Mesothelial cell of epicardium (in vitro differentiated cells): ENCODE data around the gene MAGI1. TPM values are rescaled to one million over a fixed set of nuclear protein-coding genes. Genes with fewer than 3 reads are reported as not detected.

Experiments used
- DNase-seq, 2 experiments: peaks; one replicate each; pipeline ENCODE4 v3.0.0; 2021; ENCODE audit warnings: low spot score in 2 of 2; ENCODE audit not compliant: unreplicated experiment in 2 of 2
- H3K27ac Mint-ChIP-seq: 2 replicates; pipeline ENCODE4 v1.8.0; 2021; ENCODE audit warnings: mixed read lengths
- H3K27me3 Mint-ChIP-seq: 2 replicates; pipeline ENCODE4 v1.8.0; 2021; ENCODE audit warnings: low read depth, mixed read lengths
- H3K36me3 Mint-ChIP-seq: 2 replicates; pipeline ENCODE4 v1.8.0; 2021; ENCODE audit warnings: mixed read lengths
- H3K4me1 Mint-ChIP-seq: 2 replicates; pipeline ENCODE4 v1.8.0; 2021; ENCODE audit warnings: mixed read lengths
- H3K4me3 Mint-ChIP-seq: 2 replicates; pipeline ENCODE4 v1.8.0; 2021; ENCODE audit warnings: mild to moderate bottlenecking, moderate library complexity, mixed read lengths
- H3K9me3 Mint-ChIP-seq: 2 replicates; pipeline ENCODE4 v1.8.0; 2021; ENCODE audit warnings: mixed read lengths
- total RNA-seq: library from RNA; stranded (reverse); gene quantifications from 3 replicates; pipeline ENCODE4 v1.2.1, GENCODE V29; 2021
- TF ChIP-seq, protein P1 (sequence below): fragments of 200-600 bp; sonication (generic); IDR thresholded peaks from one replicate; pipeline ENCODE4 v1.5.0; 2021; ENCODE audit warnings: antibody characterized with exemption; ENCODE audit not compliant: unreplicated experiment

The MAGI1 gene
- total RNA-seq, 1 donor from 2014 or later: 65.6 TPM

DNA sequence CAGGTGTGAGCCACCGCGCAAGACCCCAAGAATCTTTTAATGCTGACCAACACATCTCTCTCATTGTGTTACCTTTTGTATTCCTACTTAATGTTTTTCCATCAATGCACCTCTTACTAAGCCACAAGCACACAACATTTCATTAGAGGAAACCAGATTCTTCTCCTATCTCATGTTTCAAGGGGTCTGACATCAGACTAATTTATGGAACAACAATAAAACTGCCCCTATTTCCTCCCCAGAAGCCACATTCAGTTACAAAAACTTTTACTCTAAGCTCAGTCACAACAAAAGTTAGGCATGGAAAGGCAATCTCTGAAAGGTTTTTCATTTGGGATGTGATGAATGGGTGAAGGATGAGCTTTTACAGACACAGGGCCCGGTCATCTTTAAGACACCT lies 251.8 kb downstream of the MAGI1 start:
- Mint-ChIP-seq H3K4me3 (no peak overlapping the region), H3K9me3 (no peaks in the 10 kb centered on the region), H3K36me3 (no peaks in the 10 kb centered on the region), H3K27ac (peak overlapping the region; percentile 59), H3K4me1 (peaks cover 16% of the 10 kb centered on the region), H3K27me3 (no peaks in the 10 kb centered on the region)
- TF ChIP-seq, protein P1, sequence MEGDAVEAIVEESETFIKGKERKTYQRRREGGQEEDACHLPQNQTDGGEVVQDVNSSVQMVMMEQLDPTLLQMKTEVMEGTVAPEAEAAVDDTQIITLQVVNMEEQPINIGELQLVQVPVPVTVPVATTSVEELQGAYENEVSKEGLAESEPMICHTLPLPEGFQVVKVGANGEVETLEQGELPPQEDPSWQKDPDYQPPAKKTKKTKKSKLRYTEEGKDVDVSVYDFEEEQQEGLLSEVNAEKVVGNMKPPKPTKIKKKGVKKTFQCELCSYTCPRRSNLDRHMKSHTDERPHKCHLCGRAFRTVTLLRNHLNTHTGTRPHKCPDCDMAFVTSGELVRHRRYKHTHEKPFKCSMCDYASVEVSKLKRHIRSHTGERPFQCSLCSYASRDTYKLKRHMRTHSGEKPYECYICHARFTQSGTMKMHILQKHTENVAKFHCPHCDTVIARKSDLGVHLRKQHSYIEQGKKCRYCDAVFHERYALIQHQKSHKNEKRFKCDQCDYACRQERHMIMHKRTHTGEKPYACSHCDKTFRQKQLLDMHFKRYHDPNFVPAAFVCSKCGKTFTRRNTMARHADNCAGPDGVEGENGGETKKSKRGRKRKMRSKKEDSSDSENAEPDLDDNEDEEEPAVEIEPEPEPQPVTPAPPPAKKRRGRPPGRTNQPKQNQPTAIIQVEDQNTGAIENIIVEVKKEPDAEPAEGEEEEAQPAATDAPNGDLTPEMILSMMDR: no peak
- DNase-seq: no peak

DNA sequence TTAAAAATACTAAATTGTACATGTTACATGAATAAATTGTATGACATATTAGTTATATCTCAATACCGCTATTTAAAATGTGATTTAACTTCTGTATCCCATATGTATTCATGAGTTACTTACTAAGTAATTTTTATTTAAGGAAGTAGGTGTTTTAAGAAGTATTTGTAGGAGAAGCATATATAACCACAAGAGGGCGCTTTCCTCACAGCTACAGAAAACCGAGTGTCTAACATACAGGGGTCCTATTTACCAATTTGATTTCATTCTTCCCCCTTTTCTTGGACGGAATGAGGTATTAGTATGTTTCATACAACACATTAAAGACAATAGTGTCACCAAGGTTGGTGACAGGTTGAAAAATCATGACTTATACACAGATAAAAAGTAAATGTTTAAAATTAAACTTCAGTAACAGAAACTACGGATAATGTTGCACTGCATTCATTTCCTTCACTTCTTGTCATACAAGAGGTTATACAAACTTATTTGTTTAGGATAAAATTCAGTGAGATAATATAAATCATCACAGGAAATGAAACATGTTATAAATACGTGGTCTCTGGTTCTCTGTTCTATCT lies 253.6 kb downstream of the MAGI1 start:
- Mint-ChIP-seq H3K36me3 (no peaks in the 10 kb centered on the region), H3K9me3 (no peaks in the 10 kb centered on the region), H3K27ac (no peak overlapping the region), H3K4me1 (peaks cover 20% of the 10 kb centered on the region), H3K4me3 (no peak overlapping the region), H3K27me3 (no peaks in the 10 kb centered on the region)
- DNase-seq: no peak
- TF ChIP-seq, protein P1: peak; percentile 85

DNA sequence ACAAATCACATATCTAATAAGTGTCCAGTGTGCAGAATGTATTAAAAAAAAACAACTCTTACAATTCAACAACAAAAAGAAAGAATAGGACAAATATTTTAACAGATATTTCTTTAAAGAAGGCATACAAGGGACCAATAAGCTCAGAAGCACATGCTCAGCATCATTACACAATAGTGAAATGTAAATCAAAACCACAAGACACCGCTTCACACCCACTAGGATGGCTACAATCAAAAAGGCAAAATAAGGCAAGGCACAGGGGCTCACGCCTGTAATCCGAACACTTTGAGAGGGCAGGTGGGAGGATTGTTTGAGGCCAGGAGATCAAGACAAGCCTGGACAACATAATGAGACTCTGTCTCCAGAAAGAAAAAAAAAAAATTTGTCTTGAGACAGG lies 255.6 kb downstream of the MAGI1 start:
- Mint-ChIP-seq H3K9me3 (no peaks in the 10 kb centered on the region), H3K27ac (no peak overlapping the region), H3K27me3 (no peaks in the 10 kb centered on the region), H3K4me3 (no peak overlapping the region), H3K36me3 (no peaks in the 10 kb centered on the region), H3K4me1 (peaks cover 34% of the 10 kb centered on the region)
- no peak for DNase-seq
- TF ChIP-seq, protein P1: no peak

DNA sequence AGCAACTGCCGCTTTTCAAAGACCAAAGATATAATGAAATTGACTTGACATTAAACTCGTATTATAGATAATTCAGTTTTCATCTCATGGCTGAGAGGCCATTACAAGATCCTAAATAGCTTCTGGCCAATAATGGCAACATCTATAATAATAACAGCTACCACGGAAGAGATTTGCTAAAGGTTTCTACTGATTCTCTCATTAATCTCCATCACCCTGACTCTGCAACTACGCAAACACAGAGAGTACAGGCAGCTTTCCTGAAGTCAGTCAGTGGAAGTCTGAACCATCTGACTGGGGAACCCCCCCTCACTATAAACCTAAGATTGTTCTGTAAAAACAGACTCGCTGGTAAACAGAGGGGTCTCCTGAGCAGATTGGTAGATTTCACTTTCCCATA lies 257.1 kb downstream of the MAGI1 start:
- H3K27me3 Mint-ChIP-seq: no peaks in the 10 kb centered on the region
- peaks cover 24% of the 10 kb centered on the region for H3K4me1 Mint-ChIP-seq
- no peak overlapping the region for H3K27ac Mint-ChIP-seq
- DNase-seq: no peak
- no peak overlapping the region for H3K4me3 Mint-ChIP-seq
- TF ChIP-seq, protein P1: no peak
- no peaks in the 10 kb centered on the region for H3K36me3 Mint-ChIP-seq
- H3K9me3 Mint-ChIP-seq: no peaks in the 10 kb centered on the region

DNA sequence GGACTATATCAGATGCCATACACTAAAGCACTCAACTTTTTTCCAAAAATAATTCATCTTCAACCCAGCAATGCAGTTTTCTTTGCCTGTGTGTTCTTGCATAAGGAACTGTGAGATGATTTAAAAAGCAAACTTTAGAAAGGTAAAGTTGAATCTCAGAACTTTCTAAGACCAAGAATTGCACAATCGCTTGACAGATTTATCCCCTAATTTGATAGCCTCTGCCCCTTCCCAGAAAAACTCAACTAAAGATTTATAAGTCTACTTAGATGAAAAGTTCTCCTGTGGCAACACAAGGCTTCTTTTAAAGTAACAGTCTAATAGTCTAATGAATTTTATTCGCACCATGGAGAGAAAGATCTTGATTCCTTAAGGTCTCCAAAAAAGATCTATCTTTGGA lies 259.3 kb downstream of the MAGI1 start:
- TF ChIP-seq, protein P1: no peak
- Mint-ChIP-seq H3K9me3 (no peaks in the 10 kb centered on the region), H3K27ac (peak overlapping the region; percentile 83), H3K4me1 (peaks cover 29% of the 10 kb centered on the region), H3K36me3 (no peaks in the 10 kb centered on the region), H3K4me3 (no peak overlapping the region), H3K27me3 (no peaks in the 10 kb centered on the region)
- no peak for DNase-seq

DNA sequence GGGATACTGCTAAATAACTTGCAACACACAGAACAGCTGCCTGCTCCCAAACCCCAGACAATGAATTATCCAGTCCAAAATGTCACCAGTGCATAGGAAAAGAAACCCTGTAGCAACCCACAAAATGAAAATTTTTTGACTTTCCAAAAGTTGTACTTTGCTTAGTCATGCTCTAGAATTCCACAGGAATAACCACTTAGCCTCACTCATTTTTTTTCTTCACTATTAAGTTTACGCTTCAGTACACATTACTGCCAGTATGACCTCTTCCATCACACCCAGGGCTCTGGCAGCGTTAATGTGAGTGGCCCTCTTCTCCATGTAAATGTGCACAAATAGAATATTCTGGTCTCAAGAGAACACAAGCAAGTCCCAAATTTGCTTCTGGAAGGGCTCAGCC lies 259.8 kb downstream of the MAGI1 start:
- peak overlapping the region; percentile 83 for H3K27ac Mint-ChIP-seq
- TF ChIP-seq, protein P1: no peak
- no peak for DNase-seq

More for the DNA sequence above, 259.8 kb downstream of the MAGI1 start:
- Mint-ChIP-seq H3K36me3 (no peaks in the 10 kb centered on the region), H3K27me3 (no peaks in the 10 kb centered on the region), H3K4me3 (no peak overlapping the region), H3K9me3 (no peaks in the 10 kb centered on the region), H3K4me1 (peaks cover 29% of the 10 kb centered on the region)
